GM19025 (cell line): ENCODE results near the gene ERLEC1.
"Not testable (repeated sequence)": the region's sequence is repeated elsewhere in the genome, so short reads cannot be mapped to it uniquely, and the experiment has no call there.

ENCODE experiments used
- ATAC-seq: cut with Tn5 transposase; IDR thresholded peaks from one replicate; pipeline ENCODE4 v1.9.1; 2021; ENCODE audit warnings: mild to moderate bottlenecking, low read depth, moderate library complexity; ENCODE audit not compliant: unreplicated experiment

Gene ERLEC1

GRCh38 chr2:53778536-53779162 is 8.2 kb upstream of the ERLEC1 start:
- ATAC-seq, result no peak

- no peak for ATAC-seq
Observed at GRCh38 chr2:53780056-53780455, 6.8 kb upstream of the ERLEC1 start.

GRCh38 chr2:53782676-53783075 is 4.2 kb upstream of the ERLEC1 start:
- ATAC-seq, result no peak

GRCh38 chr2:53784436-53784835 is 2.4 kb upstream of the ERLEC1 start:
- ATAC-seq, result no peak

GRCh38 chr2:53785366-53785765 is 1.5 kb upstream of the ERLEC1 start:
- no peak for ATAC-seq

GRCh38 chr2:53786352-53786704 is 516 bp upstream of the ERLEC1 start:
- peak; percentile 0 for ATAC-seq

GRCh38 chr2:53787614-53788289 is 908 bp downstream of the ERLEC1 start:
- ATAC-seq, result no peak

- no peak for ATAC-seq
Observed at GRCh38 chr2:53793261-53793660, 6.4 kb downstream of the ERLEC1 start.

- ATAC-seq, result no peak
Observed at GRCh38 chr2:53793821-53794220, 7.0 kb downstream of the ERLEC1 start.

GRCh38 chr2:53801547-53801946 is 14.7 kb downstream of the ERLEC1 start:
- ATAC-seq, result no peak

- ATAC-seq, result no peak
Observed at GRCh38 chr2:53802617-53803151, 15.8 kb downstream of the ERLEC1 start.

- ATAC-seq, result no peak
Observed at GRCh38 chr2:53811601-53812000, 24.8 kb downstream of the ERLEC1 start.

- ATAC-seq, result no peak
Observed at GRCh38 chr2:53813151-53813550, 26.3 kb downstream of the ERLEC1 start.

- no peak for ATAC-seq
Observed at GRCh38 chr2:53818854-53819435, 32.1 kb downstream of the ERLEC1 start.

- ATAC-seq, result no peak
Observed at GRCh38 chr2:53819634-53820033, 32.8 kb downstream of the ERLEC1 start.

- ATAC-seq, result no peak
Observed at GRCh38 chr2:53820048-53820447, 33.2 kb downstream of the ERLEC1 start.

GRCh38 chr2:53820711-53821110 is 33.9 kb downstream of the ERLEC1 start:
- no peak for ATAC-seq

GRCh38 chr2:53821810-53822209 is 35.0 kb downstream of the ERLEC1 start:
- no peak for ATAC-seq

- not testable (repeated sequence) for ATAC-seq
Observed at GRCh38 chr2:53823639-53824038, 36.8 kb downstream of the ERLEC1 start.

GRCh38 chr2:53826030-53826410 is 39.2 kb downstream of the ERLEC1 start:
- no peak for ATAC-seq

GRCh38 chr2:53826587-53827397 is 39.9 kb downstream of the ERLEC1 start:
- no peak for ATAC-seq
